Esophagus squamous epithelium (tissue), 4 donors: ENCODE measurements around the gene GFRA3.

Experiments used
- CTCF ChIP-seq, 6 experiments: fragments of 450-650 bp in 4 of 6; fragments of 200-600 bp in 2 of 6; sonication (generic) in 2 of 6; IDR thresholded peaks; one replicate each; pipeline ENCODE4 v1.5.1; 2016 to 2019; ENCODE audit warnings: antibody characterized with exemption in 6 of 6, mild to moderate bottlenecking in 4 of 6, moderate library complexity in 4 of 6
- POLR2A ChIP-seq, 4 donors: fragments of 450-650 bp; IDR thresholded peaks; one replicate each; pipeline ENCODE4 v1.6.1; 2017; ENCODE audit warnings: antibody characterized with exemption in 4 of 4, mild to moderate bottlenecking in 4 of 4, moderate library complexity in 3 of 4

GRCh38 chr5:138226910-138227309 is 47.5 kb downstream of the GFRA3 start:
- no peak for TF ChIP-seq CTCF (IDR thresholded peaks at IDR 0.05)
- no peak for TF ChIP-seq POLR2A (IDR thresholded peaks at IDR 0.05)
